HG02870 (cell line): ENCODE data around the gene SECISBP2.

Source experiments
- ATAC-seq: cut with Tn5 transposase; IDR thresholded peaks from one replicate; pipeline ENCODE4 v1.9.1; 2021; ENCODE audit warnings: mild to moderate bottlenecking, moderate library complexity; ENCODE audit not compliant: unreplicated experiment

Gene SECISBP2

GRCh38 chr9:89345476-89345875 lies 27.2 kb downstream of the SECISBP2 start:
- no peak for ATAC-seq

GRCh38 chr9:89346696-89347095 lies 28.4 kb downstream of the SECISBP2 start:
- ATAC-seq = no peak

GRCh38 chr9:89347651-89348050 lies 29.4 kb downstream of the SECISBP2 start:
- ATAC-seq = no peak

- no peak for ATAC-seq
Measured at GRCh38 chr9:89349607-89350006, 31.3 kb downstream of the SECISBP2 start.

GRCh38 chr9:89350988-89351557 lies 32.8 kb downstream of the SECISBP2 start:
- ATAC-seq = no peak

GRCh38 chr9:89351584-89352300 lies 33.4 kb downstream of the SECISBP2 start:
- no peak for ATAC-seq

GRCh38 chr9:89352451-89352850 lies 34.2 kb downstream of the SECISBP2 start:
- no peak for ATAC-seq

- no peak for ATAC-seq
Measured at GRCh38 chr9:89352874-89353649, 34.8 kb downstream of the SECISBP2 start.

GRCh38 chr9:89353989-89354388 lies 35.7 kb downstream of the SECISBP2 start:
- no peak for ATAC-seq

GRCh38 chr9:89354471-89354870 lies 36.2 kb downstream of the SECISBP2 start:
- no peak for ATAC-seq

- ATAC-seq = no peak
Measured at GRCh38 chr9:89356782-89357181, 38.5 kb downstream of the SECISBP2 start.

GRCh38 chr9:89357331-89358197 lies 39.3 kb downstream of the SECISBP2 start:
- ATAC-seq = no peak

GRCh38 chr9:89358376-89358916 lies 40.1 kb downstream of the SECISBP2 start:
- no peak for ATAC-seq

GRCh38 chr9:89358985-89359384 lies 40.7 kb downstream of the SECISBP2 start:
- no peak for ATAC-seq

GRCh38 chr9:89359751-89360261 lies 41.5 kb downstream of the SECISBP2 start:
- ATAC-seq = no peak

GRCh38 chr9:89360465-89360864 lies 42.2 kb downstream of the SECISBP2 start:
- ATAC-seq = no peak

GRCh38 chr9:89361031-89361430 lies 42.7 kb downstream of the SECISBP2 start:
- no peak for ATAC-seq

- ATAC-seq = no peak
Measured at GRCh38 chr9:89361816-89362646, 43.7 kb downstream of the SECISBP2 start.

GRCh38 chr9:89362647-89363310 lies 44.5 kb downstream of the SECISBP2 start:
- no peak for ATAC-seq
